ENCODE results near the gene GPA33. TPM values are rescaled to one million over a fixed set of nuclear protein-coding genes. Genes with fewer than 3 reads are reported as not detected.

The GPA33 gene
- total and polyA plus RNA-seq, 10 donors: 0.07 to 1.4 (median 0.79) TPM

- Histone ChIP-seq H3K4me3 (no peak within 1 kb of the TSS), H3K4me1 (peaks cover 0 to 17% (median 2%) of the 10 kb centered on the region in 6 donors), H3K36me3 (no peaks in the 10 kb centered on the region), H3K27me3 (replicated peaks in 1 of 7) (no peaks in the 10 kb centered on the region), H3K27ac (no peak within 1 kb of the TSS), H3K9me3 (peaks cover 0 to 4% (median 0%) of the 10 kb centered on the region in 8 donors)
- 63 to 79% (median 70%) methylated on average over 6 to 8 of the region's 8 CpGs for WGBS, 5 donors
- DNase-seq: no peak
- intact Hi-C loops (cut with DNase I; ENCODE audit: low total_unique reads): no loop called here
- no peak for TF ChIP-seq CTCF (IDR thresholded peaks at IDR 0.05 in 8 of 11, conservative IDR thresholded peaks at IDR 0.05 in 3 of 11)
- TF ChIP-seq POLR2A (IDR thresholded peaks at IDR 0.05): no peak
- no peak for TF ChIP-seq POLR2AphosphoS5 (IDR thresholded peaks at IDR 0.05)
Observed at GRCh38 chr1:167093846-167094516, 3.8 kb upstream of the GPA33 start, which contains the start of gene STYXL2. STYXL2 (plus strand) TSS chr1:167094075; CDS start chr1:167094850, 775 bp downstream.

GRCh38 chr1:167092653-167093052 lies 2.5 kb upstream of the GPA33 start:
- intact Hi-C loops (cut with DNase I; ENCODE audit: low total_unique reads): no loop called here
- TF ChIP-seq POLR2AphosphoS5 (IDR thresholded peaks at IDR 0.05) (no peak), CTCF (IDR thresholded peaks at IDR 0.05 in 8 of 11, conservative IDR thresholded peaks at IDR 0.05 in 3 of 11) (no peak)
- Histone ChIP-seq H3K27me3 (replicated peaks in 1 of 7) (no peaks in the 10 kb centered on the region), H3K36me3 (no peaks in the 10 kb centered on the region), H3K27ac (no peak overlapping the region), H3K4me3 (no peak overlapping the region), H3K9me3 (peaks cover 0 to 3% (median 0%) of the 10 kb centered on the region in 8 donors), H3K4me1 (peaks cover 0 to 17% (median 2%) of the 10 kb centered on the region in 6 donors)
- WGBS, 5 donors: 88 to 100% (median 94%) methylated on average over 1 of the region's 1 CpG
- DNase-seq: no peak

GRCh38 chr1:167089939-167090313 lies 251 bp downstream of the GPA33 start:
- WGBS, 5 donors: 38 to 95% (median 68%) methylated on average over 2 of the region's 2 CpGs
- H3K27me3 ChIP-seq (replicated peaks in 1 of 7): no peaks in the 10 kb centered on the region
- DNase-seq: peak; percentile 71
- no peak for TF ChIP-seq POLR2A (IDR thresholded peaks at IDR 0.05)
- no peak for TF ChIP-seq CTCF (IDR thresholded peaks at IDR 0.05 in 8 of 11, conservative IDR thresholded peaks at IDR 0.05 in 3 of 11)
- no peak for TF ChIP-seq POLR2AphosphoS5 (IDR thresholded peaks at IDR 0.05)
- H3K4me3 ChIP-seq: no peak overlapping the region
- H3K9me3 ChIP-seq: no peaks in the 10 kb centered on the region
- H3K27ac ChIP-seq: peak overlapping the region in 7 of 8 donors; percentile 30 to 88 (median 72)
- H3K36me3 ChIP-seq: no peaks in the 10 kb centered on the region
- intact Hi-C loops (cut with DNase I; ENCODE audit: low total_unique reads): no loop called here
- H3K4me1 ChIP-seq: peaks cover 0 to 17% (median 2%) of the 10 kb centered on the region in 6 donors

GRCh38 chr1:167088746-167089417 lies 1.3 kb downstream of the GPA33 start:
- DNase-seq: no peak
- no peaks in the 10 kb centered on the region for H3K27me3 ChIP-seq (replicated peaks in 1 of 7)
- intact Hi-C loops (cut with DNase I; ENCODE audit: low total_unique reads): no loop called here
- no peaks in the 10 kb centered on the region for H3K9me3 ChIP-seq
- TF ChIP-seq CTCF (IDR thresholded peaks at IDR 0.05 in 8 of 11, conservative IDR thresholded peaks at IDR 0.05 in 3 of 11): no peak
- TF ChIP-seq POLR2AphosphoS5 (IDR thresholded peaks at IDR 0.05): no peak
- no peak for TF ChIP-seq POLR2A (IDR thresholded peaks at IDR 0.05)
- H3K4me3 ChIP-seq: no peak overlapping the region
- H3K27ac ChIP-seq: no peak overlapping the region
- H3K36me3 ChIP-seq: no peaks in the 10 kb centered on the region
- peaks cover 0 to 17% (median 2%) of the 10 kb centered on the region in 6 donors for H3K4me1 ChIP-seq
- 74 to 86% (median 79%) methylated on average over 6 of the region's 6 CpGs for WGBS, 5 donors
